GM23338 (cell line): ENCODE data around the gene KISS1. TPM values are rescaled to one million over a fixed set of nuclear protein-coding genes. Genes with fewer than 3 reads are reported as not detected.

ENCODE experiments used
- ATAC-seq: fragments of 200-7000 bp; cut with Tn5 transposase; 3 replicates; pipeline ENCODE4 v1.9.1; 2020
- DNase-seq: peaks from one replicate; pipeline ENCODE4 v3.0.0-alpha.2; 2015; ENCODE audit warnings: low spot score
- H2AFZ ChIP-seq: fragments of 200-600 bp; sonication (generic); 2 replicates; pipeline ENCODE4 v1.8.0; 2016; ENCODE audit warnings: antibody characterized with exemption, mild to moderate bottlenecking, moderate library complexity
- H3F3A ChIP-seq: fragments of 200-600 bp; sonication (generic); replicated peaks from 2 replicates; pipeline ENCODE4 v1.8.0; 2017; ENCODE audit warnings: antibody characterized with exemption, mixed run types, low read depth
- H3K27ac ChIP-seq: fragments of 200-600 bp; sonication (generic); 2 replicates; pipeline ENCODE4 v1.6.1; 2016; ENCODE audit warnings: low read depth
- H3K27me3 ChIP-seq: fragments of 200-600 bp; sonication (generic); 2 replicates; pipeline ENCODE4 v1.8.0; 2016; ENCODE audit warnings: mild to moderate bottlenecking, mixed run types, moderate library complexity; ENCODE audit not compliant: insufficient read depth
- H3K36me3 ChIP-seq: fragments of 200-600 bp; sonication (generic); 2 replicates; pipeline ENCODE4 v1.8.0; 2016; ENCODE audit warnings: mild to moderate bottlenecking; ENCODE audit not compliant: insufficient read depth
- H3K4me1 ChIP-seq: fragments of 200-600 bp; sonication (generic); 2 replicates; pipeline ENCODE4 v1.8.0; 2016; ENCODE audit warnings: mild to moderate bottlenecking, moderate library complexity; ENCODE audit not compliant: insufficient read depth
- H3K4me2 ChIP-seq: fragments of 200-600 bp; sonication (generic); 2 replicates; pipeline ENCODE4 v1.7.1; 2017; ENCODE audit warnings: mixed run types
- H3K4me3 ChIP-seq: fragments of 200-600 bp; sonication (generic); 2 replicates; pipeline ENCODE4 v1.6.1; 2016; ENCODE audit warnings: mixed run types
- H3K79me2 ChIP-seq: fragments of 200-600 bp; sonication (generic); replicated peaks from 2 replicates; pipeline ENCODE4 v1.8.0; 2017; ENCODE audit warnings: mild to moderate bottlenecking; ENCODE audit not compliant: insufficient read depth
- H3K9me2 ChIP-seq: fragments of 200-600 bp; sonication (generic); 2 replicates; pipeline ENCODE4 v1.8.0; 2017; ENCODE audit not compliant: insufficient read depth
- H4K20me1 ChIP-seq: fragments of 200-600 bp; sonication (generic); replicated peaks from 2 replicates; pipeline ENCODE4 v1.8.0; 2017; ENCODE audit warnings: mild to moderate bottlenecking; ENCODE audit not compliant: insufficient read depth
- H3K27ac Mint-ChIP-seq: 2 replicates; pipeline ENCODE4 v1.8.0; 2020; ENCODE audit warnings: inconsistent platforms, mild to moderate bottlenecking, moderate library complexity, mixed read lengths
- H3K27me3 Mint-ChIP-seq: 3 replicates; pipeline ENCODE4 v1.8.0; 2022; ENCODE audit warnings: low read depth, mild to moderate bottlenecking, moderate library complexity, mixed read lengths, inconsistent platforms; ENCODE audit not compliant: insufficient read depth, poor library complexity
- H3K36me3 Mint-ChIP-seq: 3 replicates; pipeline ENCODE4 v1.8.0; 2021; ENCODE audit warnings: low read depth, mild to moderate bottlenecking, inconsistent platforms, moderate library complexity, mixed read lengths
- H3K4me1 Mint-ChIP-seq: 3 replicates; pipeline ENCODE4 v1.8.0; 2020; ENCODE audit warnings: mild to moderate bottlenecking, inconsistent platforms, mixed read lengths
- H3K4me3 Mint-ChIP-seq: 3 replicates; pipeline ENCODE4 v1.8.0; 2021; ENCODE audit warnings: moderate library complexity, mild to moderate bottlenecking, inconsistent platforms, mixed read lengths
- H3K9me3 Mint-ChIP-seq: 3 replicates; pipeline ENCODE4 v1.8.0; 2020; ENCODE audit warnings: moderate library complexity, mild to moderate bottlenecking, inconsistent platforms, mixed read lengths
- CREB1 ChIP-seq: fragments of 250-450 bp; sonication (Bioruptor Pico); IDR thresholded peaks from 2 replicates; pipeline ENCODE4 v1.5.0; 2020; ENCODE audit warnings: low read depth, mild to moderate bottlenecking, moderate library complexity
- EZH2 ChIP-seq: fragments of 200-600 bp; sonication (generic); IDR thresholded peaks from one replicate; pipeline ENCODE4 v1.8.0; 2017; ENCODE audit warnings: antibody characterized with exemption, mild to moderate bottlenecking, low read depth; ENCODE audit not compliant: unreplicated experiment
- EZH2phosphoT487 ChIP-seq: fragments of 200-600 bp; sonication (generic); IDR thresholded peaks from one replicate; pipeline ENCODE4 v1.8.1; 2018; ENCODE audit warnings: antibody characterized with exemption; ENCODE audit not compliant: unreplicated experiment
- JUNB ChIP-seq: IDR thresholded peaks from one replicate; pipeline ENCODE4 v1.6.1; 2016; ENCODE audit warnings: antibody characterized with exemption; ENCODE audit not compliant: unreplicated experiment
- NANOG ChIP-seq: IDR thresholded peaks from 2 replicates; pipeline ENCODE4 v1.6.1; 2016; ENCODE audit warnings: antibody characterized with exemption, borderline replicate concordance
- POLR2AphosphoS5 ChIP-seq: IDR thresholded peaks from 2 replicates; pipeline ENCODE4 v1.6.1; 2016; ENCODE audit warnings: antibody characterized with exemption, low read depth
- STAT1 ChIP-seq: IDR thresholded peaks from one replicate; pipeline ENCODE4 v1.6.1; 2016; ENCODE audit warnings: antibody characterized with exemption; ENCODE audit not compliant: unreplicated experiment
- ZNF114 ChIP-seq: fragments of 250-450 bp; sonication (Bioruptor Pico); IDR thresholded peaks from 2 replicates; pipeline ENCODE4 v1.5.0; 2020; ENCODE audit warnings: mild to moderate bottlenecking, moderate library complexity
- ZNF331 ChIP-seq: fragments of 250-450 bp; sonication (Bioruptor Pico); IDR thresholded peaks from 2 replicates; pipeline ENCODE4 v1.5.0; 2020; ENCODE audit warnings: low read depth, mild to moderate bottlenecking, moderate library complexity
- polyA plus RNA-seq: library from polyadenylated mRNA; unstranded; fragments of >200 nt; fragmentation: Nextera tagmentation; extraction: Ambion mirVana; gene quantifications from 2 replicates; pipeline ENCODE4 v1.2.1, GENCODE V29; 2016
- total RNA-seq: library from RNA; depleted of rRNA; stranded (reverse); fragments of >200 nt; shearing (Covaris generic); gene quantifications from 2 replicates; pipeline ENCODE4 v1.2.3, GENCODE V29; 2014
- TF ChIP-seq, protein P1 (sequence below): IDR thresholded peaks from one replicate; pipeline ENCODE4 v1.6.1; 2018; ENCODE audit warnings: antibody characterized with exemption; ENCODE audit not compliant: unreplicated experiment
- TF ChIP-seq, protein P2 (sequence below): fragments of 250-450 bp; sonication (Bioruptor Pico); IDR thresholded peaks from 2 replicates; pipeline ENCODE4 v1.5.0; 2020; ENCODE audit warnings: mild to moderate bottlenecking, moderate library complexity
- TF ChIP-seq, protein P3 (sequence below): IDR thresholded peaks from 2 replicates; pipeline ENCODE4 v1.6.1; 2016; ENCODE audit warnings: antibody characterized with exemption
- TF ChIP-seq, protein P4 (sequence below), 2 experiments: fragments of 200-600 bp in 1 of 2; sonication (generic) in 1 of 2; conservative IDR thresholded peaks; 2 replicates each; pipeline versions ENCODE4 v1.5.1 to v1.6.1; 2016 to 2017; ENCODE audit warnings: antibody characterized with exemption in 2 of 2, low read depth in 2 of 2, mild to moderate bottlenecking in 2 of 2, moderate library complexity in 1 of 2

The KISS1 gene
- total and polyA plus RNA-seq, 2 experiments from 2014 or later = not detected

DNA sequence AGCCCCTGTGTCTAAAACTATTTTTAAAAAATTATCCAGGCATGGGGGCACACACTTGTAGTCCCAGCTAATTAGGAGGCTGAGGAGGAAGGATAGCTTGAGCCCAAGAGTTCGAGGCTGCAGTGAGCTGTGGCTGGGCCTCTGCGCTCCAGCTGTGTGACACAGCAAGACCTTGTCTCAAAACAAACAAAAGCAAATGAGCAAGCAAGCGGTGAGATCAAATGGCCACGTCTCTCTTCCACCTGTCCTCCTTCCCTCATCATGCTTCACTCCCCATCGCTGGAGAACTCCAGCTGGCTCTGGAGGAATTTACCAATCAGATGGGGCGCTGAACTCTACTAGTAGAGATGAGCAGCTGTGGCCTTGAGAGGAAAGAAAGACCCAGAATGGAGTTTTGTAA, 16.2 kb downstream of the KISS1 start:
- Mint-ChIP-seq H3K9me3 (peaks cover 15% of the 10 kb centered on the region), H3K36me3 (no peaks in the 10 kb centered on the region), H3K27ac (no peak overlapping the region), H3K4me1 (no peaks in the 10 kb centered on the region), H3K4me3 (no peak overlapping the region), H3K27me3 (peaks cover 11% of the 10 kb centered on the region)
- no peak overlapping the region for H2AFZ ChIP-seq
- H3K4me3 ChIP-seq = no peak overlapping the region
- H3K79me2 ChIP-seq = no peaks in the 10 kb centered on the region
- H4K20me1 ChIP-seq = no peaks in the 10 kb centered on the region
- H3K9me2 ChIP-seq = no peaks in the 10 kb centered on the region
- no peak overlapping the region for H3K27ac ChIP-seq
- H3K4me1 ChIP-seq = no peaks in the 10 kb centered on the region
- H3K36me3 ChIP-seq = no peaks in the 10 kb centered on the region
- TF ChIP-seq, protein P1, sequence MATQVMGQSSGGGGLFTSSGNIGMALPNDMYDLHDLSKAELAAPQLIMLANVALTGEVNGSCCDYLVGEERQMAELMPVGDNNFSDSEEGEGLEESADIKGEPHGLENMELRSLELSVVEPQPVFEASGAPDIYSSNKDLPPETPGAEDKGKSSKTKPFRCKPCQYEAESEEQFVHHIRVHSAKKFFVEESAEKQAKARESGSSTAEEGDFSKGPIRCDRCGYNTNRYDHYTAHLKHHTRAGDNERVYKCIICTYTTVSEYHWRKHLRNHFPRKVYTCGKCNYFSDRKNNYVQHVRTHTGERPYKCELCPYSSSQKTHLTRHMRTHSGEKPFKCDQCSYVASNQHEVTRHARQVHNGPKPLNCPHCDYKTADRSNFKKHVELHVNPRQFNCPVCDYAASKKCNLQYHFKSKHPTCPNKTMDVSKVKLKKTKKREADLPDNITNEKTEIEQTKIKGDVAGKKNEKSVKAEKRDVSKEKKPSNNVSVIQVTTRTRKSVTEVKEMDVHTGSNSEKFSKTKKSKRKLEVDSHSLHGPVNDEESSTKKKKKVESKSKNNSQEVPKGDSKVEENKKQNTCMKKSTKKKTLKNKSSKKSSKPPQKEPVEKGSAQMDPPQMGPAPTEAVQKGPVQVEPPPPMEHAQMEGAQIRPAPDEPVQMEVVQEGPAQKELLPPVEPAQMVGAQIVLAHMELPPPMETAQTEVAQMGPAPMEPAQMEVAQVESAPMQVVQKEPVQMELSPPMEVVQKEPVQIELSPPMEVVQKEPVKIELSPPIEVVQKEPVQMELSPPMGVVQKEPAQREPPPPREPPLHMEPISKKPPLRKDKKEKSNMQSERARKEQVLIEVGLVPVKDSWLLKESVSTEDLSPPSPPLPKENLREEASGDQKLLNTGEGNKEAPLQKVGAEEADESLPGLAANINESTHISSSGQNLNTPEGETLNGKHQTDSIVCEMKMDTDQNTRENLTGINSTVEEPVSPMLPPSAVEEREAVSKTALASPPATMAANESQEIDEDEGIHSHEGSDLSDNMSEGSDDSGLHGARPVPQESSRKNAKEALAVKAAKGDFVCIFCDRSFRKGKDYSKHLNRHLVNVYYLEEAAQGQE = no peak
- TF ChIP-seq STAT1 = no peak
- no peak for TF ChIP-seq EZH2
- TF ChIP-seq, protein P2, sequence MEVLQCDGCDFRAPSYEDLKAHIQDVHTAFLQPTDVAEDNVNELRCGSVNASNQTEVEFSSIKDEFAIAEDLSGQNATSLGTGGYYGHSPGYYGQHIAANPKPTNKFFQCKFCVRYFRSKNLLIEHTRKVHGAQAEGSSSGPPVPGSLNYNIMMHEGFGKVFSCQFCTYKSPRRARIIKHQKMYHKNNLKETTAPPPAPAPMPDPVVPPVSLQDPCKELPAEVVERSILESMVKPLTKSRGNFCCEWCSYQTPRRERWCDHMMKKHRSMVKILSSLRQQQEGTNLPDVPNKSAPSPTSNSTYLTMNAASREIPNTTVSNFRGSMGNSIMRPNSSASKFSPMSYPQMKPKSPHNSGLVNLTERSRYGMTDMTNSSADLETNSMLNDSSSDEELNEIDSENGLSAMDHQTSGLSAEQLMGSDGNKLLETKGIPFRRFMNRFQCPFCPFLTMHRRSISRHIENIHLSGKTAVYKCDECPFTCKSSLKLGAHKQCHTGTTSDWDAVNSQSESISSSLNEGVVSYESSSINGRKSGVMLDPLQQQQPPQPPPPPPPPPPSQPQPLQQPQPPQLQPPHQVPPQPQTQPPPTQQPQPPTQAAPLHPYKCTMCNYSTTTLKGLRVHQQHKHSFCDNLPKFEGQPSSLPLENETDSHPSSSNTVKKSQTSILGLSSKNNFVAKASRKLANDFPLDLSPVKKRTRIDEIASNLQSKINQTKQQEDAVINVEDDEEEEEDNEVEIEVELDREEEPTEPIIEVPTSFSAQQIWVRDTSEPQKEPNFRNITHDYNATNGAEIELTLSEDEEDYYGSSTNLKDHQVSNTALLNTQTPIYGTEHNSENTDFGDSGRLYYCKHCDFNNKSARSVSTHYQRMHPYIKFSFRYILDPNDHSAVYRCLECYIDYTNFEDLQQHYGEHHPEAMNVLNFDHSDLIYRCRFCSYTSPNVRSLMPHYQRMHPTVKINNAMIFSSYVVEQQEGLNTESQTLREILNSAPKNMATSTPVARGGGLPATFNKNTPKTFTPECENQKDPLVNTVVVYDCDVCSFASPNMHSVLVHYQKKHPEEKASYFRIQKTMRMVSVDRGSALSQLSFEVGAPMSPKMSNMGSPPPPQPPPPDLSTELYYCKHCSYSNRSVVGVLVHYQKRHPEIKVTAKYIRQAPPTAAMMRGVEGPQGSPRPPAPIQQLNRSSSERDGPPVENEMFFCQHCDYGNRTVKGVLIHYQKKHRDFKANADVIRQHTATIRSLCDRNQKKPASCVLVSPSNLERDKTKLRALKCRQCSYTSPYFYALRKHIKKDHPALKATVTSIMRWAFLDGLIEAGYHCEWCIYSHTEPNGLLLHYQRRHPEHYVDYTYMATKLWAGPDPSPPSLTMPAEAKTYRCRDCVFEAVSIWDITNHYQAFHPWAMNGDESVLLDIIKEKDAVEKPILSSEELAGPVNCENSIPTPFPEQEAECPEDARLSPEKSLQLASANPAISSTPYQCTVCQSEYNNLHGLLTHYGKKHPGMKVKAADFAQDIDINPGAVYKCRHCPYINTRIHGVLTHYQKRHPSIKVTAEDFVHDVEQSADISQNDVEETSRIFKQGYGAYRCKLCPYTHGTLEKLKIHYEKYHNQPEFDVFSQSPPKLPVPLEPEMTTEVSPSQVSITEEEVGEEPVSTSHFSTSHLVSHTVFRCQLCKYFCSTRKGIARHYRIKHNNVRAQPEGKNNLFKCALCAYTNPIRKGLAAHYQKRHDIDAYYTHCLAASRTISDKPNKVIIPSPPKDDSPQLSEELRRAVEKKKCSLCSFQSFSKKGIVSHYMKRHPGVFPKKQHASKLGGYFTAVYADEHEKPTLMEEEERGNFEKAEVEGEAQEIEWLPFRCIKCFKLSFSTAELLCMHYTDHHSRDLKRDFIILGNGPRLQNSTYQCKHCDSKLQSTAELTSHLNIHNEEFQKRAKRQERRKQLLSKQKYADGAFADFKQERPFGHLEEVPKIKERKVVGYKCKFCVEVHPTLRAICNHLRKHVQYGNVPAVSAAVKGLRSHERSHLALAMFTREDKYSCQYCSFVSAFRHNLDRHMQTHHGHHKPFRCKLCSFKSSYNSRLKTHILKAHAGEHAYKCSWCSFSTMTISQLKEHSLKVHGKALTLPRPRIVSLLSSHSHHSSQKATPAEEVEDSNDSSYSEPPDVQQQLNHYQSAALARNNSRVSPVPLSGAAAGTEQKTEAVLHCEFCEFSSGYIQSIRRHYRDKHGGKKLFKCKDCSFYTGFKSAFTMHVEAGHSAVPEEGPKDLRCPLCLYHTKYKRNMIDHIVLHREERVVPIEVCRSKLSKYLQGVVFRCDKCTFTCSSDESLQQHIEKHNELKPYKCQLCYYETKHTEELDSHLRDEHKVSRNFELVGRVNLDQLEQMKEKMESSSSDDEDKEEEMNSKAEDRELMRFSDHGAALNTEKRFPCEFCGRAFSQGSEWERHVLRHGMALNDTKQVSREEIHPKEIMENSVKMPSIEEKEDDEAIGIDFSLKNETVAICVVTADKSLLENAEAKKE = no peak
- TF ChIP-seq ZNF331 (CRISPR knock-in tag) = no peak
- TF ChIP-seq, protein P3, sequence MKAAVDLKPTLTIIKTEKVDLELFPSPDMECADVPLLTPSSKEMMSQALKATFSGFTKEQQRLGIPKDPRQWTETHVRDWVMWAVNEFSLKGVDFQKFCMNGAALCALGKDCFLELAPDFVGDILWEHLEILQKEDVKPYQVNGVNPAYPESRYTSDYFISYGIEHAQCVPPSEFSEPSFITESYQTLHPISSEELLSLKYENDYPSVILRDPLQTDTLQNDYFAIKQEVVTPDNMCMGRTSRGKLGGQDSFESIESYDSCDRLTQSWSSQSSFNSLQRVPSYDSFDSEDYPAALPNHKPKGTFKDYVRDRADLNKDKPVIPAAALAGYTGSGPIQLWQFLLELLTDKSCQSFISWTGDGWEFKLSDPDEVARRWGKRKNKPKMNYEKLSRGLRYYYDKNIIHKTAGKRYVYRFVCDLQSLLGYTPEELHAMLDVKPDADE = no peak
- no peak for TF ChIP-seq JUNB
- TF ChIP-seq EZH2phosphoT487 = no peak
- TF ChIP-seq CREB1 (CRISPR knock-in tag) = no peak
- no peak for TF ChIP-seq ZNF114 (CRISPR knock-in tag)
- TF ChIP-seq NANOG = no peak
- no peak for TF ChIP-seq POLR2AphosphoS5
- TF ChIP-seq, protein P4, sequence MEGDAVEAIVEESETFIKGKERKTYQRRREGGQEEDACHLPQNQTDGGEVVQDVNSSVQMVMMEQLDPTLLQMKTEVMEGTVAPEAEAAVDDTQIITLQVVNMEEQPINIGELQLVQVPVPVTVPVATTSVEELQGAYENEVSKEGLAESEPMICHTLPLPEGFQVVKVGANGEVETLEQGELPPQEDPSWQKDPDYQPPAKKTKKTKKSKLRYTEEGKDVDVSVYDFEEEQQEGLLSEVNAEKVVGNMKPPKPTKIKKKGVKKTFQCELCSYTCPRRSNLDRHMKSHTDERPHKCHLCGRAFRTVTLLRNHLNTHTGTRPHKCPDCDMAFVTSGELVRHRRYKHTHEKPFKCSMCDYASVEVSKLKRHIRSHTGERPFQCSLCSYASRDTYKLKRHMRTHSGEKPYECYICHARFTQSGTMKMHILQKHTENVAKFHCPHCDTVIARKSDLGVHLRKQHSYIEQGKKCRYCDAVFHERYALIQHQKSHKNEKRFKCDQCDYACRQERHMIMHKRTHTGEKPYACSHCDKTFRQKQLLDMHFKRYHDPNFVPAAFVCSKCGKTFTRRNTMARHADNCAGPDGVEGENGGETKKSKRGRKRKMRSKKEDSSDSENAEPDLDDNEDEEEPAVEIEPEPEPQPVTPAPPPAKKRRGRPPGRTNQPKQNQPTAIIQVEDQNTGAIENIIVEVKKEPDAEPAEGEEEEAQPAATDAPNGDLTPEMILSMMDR (conservative IDR thresholded peaks at IDR 0.05; ENCODE audit: low read depth in 2 of 2) = no peak
- ATAC-seq = no peak
- DNase-seq = no peak
- H3F3A ChIP-seq = no peaks in the 10 kb centered on the region
- H3K4me2 ChIP-seq = no peak overlapping the region
- no peaks in the 10 kb centered on the region for H3K27me3 ChIP-seq
